Measurements from ENCODE around the gene TICAM2.

Gene TICAM2

GRCh38 chr5:115605436-115605835 lies 3.2 kb upstream of the TICAM2 start:
- DNase-seq, result no peak

- no peak for DNase-seq
Observed at GRCh38 chr5:115602591-115603125, 379 bp upstream of the TICAM2 start.

- DNase-seq, result no peak
Observed at GRCh38 chr5:115600766-115601165, 1.5 kb downstream of the TICAM2 start.

- DNase-seq, result no peak
Observed at GRCh38 chr5:115599924-115600323, 2.4 kb downstream of the TICAM2 start.

GRCh38 chr5:115599502-115599901 lies 2.8 kb downstream of the TICAM2 start:
- no peak for DNase-seq

GRCh38 chr5:115594128-115595047 lies 7.9 kb downstream of the TICAM2 start:
- no peak for DNase-seq

- DNase-seq, result no peak
Observed at GRCh38 chr5:115589043-115589442, 13.2 kb downstream of the TICAM2 start.

- no peak for DNase-seq
Observed at GRCh38 chr5:115588640-115589039, 13.6 kb downstream of the TICAM2 start.

GRCh38 chr5:115586525-115587146 lies 15.6 kb downstream of the TICAM2 start:
- peak in 2 of 6 experiments; percentile 22 to 41 for DNase-seq

GRCh38 chr5:115585265-115585664 lies 17.0 kb downstream of the TICAM2 start:
- DNase-seq, result no peak

GRCh38 chr5:115584501-115584900 lies 17.8 kb downstream of the TICAM2 start:
- DNase-seq, result no peak

- no peak for DNase-seq
Observed at GRCh38 chr5:115583474-115583873, 18.8 kb downstream of the TICAM2 start.

- no peak for DNase-seq
Observed at GRCh38 chr5:115580941-115581340, 21.3 kb downstream of the TICAM2 start.

GRCh38 chr5:115579747-115580173 lies 22.5 kb downstream of the TICAM2 start:
- DNase-seq, result no peak

- DNase-seq, result no peak
Observed at GRCh38 chr5:115579216-115579615, 23.1 kb downstream of the TICAM2 start.

- DNase-seq, result no peak
Observed at GRCh38 chr5:115578657-115579056, 23.6 kb downstream of the TICAM2 start.

GRCh38 chr5:115577741-115578140 lies 24.5 kb downstream of the TICAM2 start:
- no peak for DNase-seq

- no peak for DNase-seq
Observed at GRCh38 chr5:115577329-115577728, 24.9 kb downstream of the TICAM2 start.

GRCh38 chr5:115575167-115576070 lies 26.9 kb downstream of the TICAM2 start:
- DNase-seq, result no peak

- no peak for DNase-seq
Observed at GRCh38 chr5:115573133-115573532, 29.1 kb downstream of the TICAM2 start.

- DNase-seq, result no peak
Observed at GRCh38 chr5:115571441-115571878, 30.8 kb downstream of the TICAM2 start.

GRCh38 chr5:115568668-115569067 lies 33.6 kb downstream of the TICAM2 start:
- no peak for DNase-seq

GRCh38 chr5:115565233-115565632 lies 37.0 kb downstream of the TICAM2 start:
- no peak for DNase-seq

Measured in stimulated activated naive CD4-positive, alpha-beta T cell (primary cell).